ENCODE measurements around the gene VWF. TPM values are rescaled to one million over a fixed set of nuclear protein-coding genes. Genes with fewer than 3 reads are reported as not detected.

Gene VWF
- total and polyA plus RNA-seq, 12 donors: 104 to 480 (median 253) TPM

GRCh38 chr12:5997260-5997659 lies 127.2 kb downstream of the VWF start:
- Histone ChIP-seq H3K4me3 (no peak overlapping the region), H3K27ac (no peak overlapping the region), H3K9me3 (no peaks in the 10 kb centered on the region), H3K27me3 (peaks cover 0 to 19% (median 0%) of the 10 kb centered on the region in 7 donors), H3K36me3 (peaks cover 0 to 87% (median 6%) of the 10 kb centered on the region in 9 donors), H3K4me1 (peaks cover 0 to 5% (median 0%) of the 10 kb centered on the region in 9 donors)
- intact Hi-C loops (cut with DNase I): loop anchor here in 1 of 10 donors (10.0 kb wide), 1 partner anchor 48 kb away; no protein-coding TSS in a partner anchor
- no peak for DNase-seq
- TF ChIP-seq, protein P1, sequence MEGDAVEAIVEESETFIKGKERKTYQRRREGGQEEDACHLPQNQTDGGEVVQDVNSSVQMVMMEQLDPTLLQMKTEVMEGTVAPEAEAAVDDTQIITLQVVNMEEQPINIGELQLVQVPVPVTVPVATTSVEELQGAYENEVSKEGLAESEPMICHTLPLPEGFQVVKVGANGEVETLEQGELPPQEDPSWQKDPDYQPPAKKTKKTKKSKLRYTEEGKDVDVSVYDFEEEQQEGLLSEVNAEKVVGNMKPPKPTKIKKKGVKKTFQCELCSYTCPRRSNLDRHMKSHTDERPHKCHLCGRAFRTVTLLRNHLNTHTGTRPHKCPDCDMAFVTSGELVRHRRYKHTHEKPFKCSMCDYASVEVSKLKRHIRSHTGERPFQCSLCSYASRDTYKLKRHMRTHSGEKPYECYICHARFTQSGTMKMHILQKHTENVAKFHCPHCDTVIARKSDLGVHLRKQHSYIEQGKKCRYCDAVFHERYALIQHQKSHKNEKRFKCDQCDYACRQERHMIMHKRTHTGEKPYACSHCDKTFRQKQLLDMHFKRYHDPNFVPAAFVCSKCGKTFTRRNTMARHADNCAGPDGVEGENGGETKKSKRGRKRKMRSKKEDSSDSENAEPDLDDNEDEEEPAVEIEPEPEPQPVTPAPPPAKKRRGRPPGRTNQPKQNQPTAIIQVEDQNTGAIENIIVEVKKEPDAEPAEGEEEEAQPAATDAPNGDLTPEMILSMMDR (IDR thresholded peaks at IDR 0.05): no peak
- 97% methylated on average over 3 of the region's 3 CpGs for WGBS, 2 donors
- ATAC-seq: no peak

- Histone ChIP-seq H3K36me3 (peaks cover 0 to 87% (median 6%) of the 10 kb centered on the region in 9 donors), H3K27ac (no peak overlapping the region), H3K27me3 (peaks cover 0 to 19% (median 0%) of the 10 kb centered on the region in 7 donors), H3K4me3 (no peak overlapping the region), H3K4me1 (peaks cover 0 to 5% (median 0%) of the 10 kb centered on the region in 9 donors), H3K9me3 (no peaks in the 10 kb centered on the region)
- DNase-seq: no peak
- 82 to 83% methylated on average over 3 of the region's 3 CpGs for WGBS, 2 donors
- TF ChIP-seq, protein P1 (IDR thresholded peaks at IDR 0.05): no peak
- no peak for ATAC-seq
- intact Hi-C loops (cut with DNase I): loop anchor here in 1 of 10 donors (10.0 kb wide), 1 partner anchor 48 kb away; no protein-coding TSS in a partner anchor
Observed at GRCh38 chr12:5996459-5996858, 128.0 kb downstream of the VWF start.

- TF ChIP-seq, protein P1 (IDR thresholded peaks at IDR 0.05): no peak
- H3K4me1 ChIP-seq: peaks cover 0 to 9% (median 0%) of the 10 kb centered on the region in 9 donors
- H3K36me3 ChIP-seq: peaks cover 0 to 92% (median 12%) of the 10 kb centered on the region in 9 donors
- ATAC-seq (no peak), DNase-seq (no peak)
- 86 to 87% methylated on average over 3 of the region's 3 CpGs for WGBS, 2 donors
- H3K4me3 ChIP-seq: no peak overlapping the region
- intact Hi-C loops (cut with DNase I): loop anchor here (2.0 to 10.0 kb wide), 8 partner anchors 43 to 298 kb away; no protein-coding TSS in a partner anchor
- peaks cover 0 to 2% (median 0%) of the 10 kb centered on the region in 7 donors for H3K27me3 ChIP-seq
- no peak overlapping the region for H3K27ac ChIP-seq
- no peaks in the 10 kb centered on the region for H3K9me3 ChIP-seq
Observed at GRCh38 chr12:5989621-5990020, 134.8 kb downstream of the VWF start.

DNA sequence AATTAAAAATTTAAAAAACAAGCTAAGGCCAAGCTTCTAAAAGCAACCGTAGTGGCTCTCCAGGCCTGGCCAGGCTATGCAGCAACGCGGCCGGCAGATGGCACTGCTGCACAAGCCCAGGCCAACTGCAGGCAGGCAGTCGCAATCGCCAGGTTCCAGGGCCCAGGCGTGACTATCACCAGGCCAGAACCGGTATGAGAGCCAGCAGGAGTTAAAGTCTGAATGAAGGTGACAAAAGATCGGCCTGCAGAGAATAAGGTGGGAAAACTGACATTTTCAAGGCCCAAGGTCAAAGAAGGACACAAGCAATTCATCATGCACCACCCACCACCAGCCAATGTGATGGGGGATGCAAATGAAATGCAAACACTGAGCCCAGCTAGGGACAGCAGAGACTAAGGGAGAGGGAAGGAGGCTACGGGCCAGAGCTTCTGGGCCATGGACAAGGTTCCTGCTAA lies 135.8 kb downstream of the VWF start:
- TF ChIP-seq, protein P1 (IDR thresholded peaks at IDR 0.05): peak; percentile 87 to 97 (median 94)
- peaks cover 0 to 9% (median 0%) of the 10 kb centered on the region in 9 donors for H3K4me1 ChIP-seq
- H3K27me3 ChIP-seq: peaks cover 0 to 3% (median 0%) of the 10 kb centered on the region in 7 donors
- H3K27ac ChIP-seq: no peak overlapping the region
- WGBS, 2 donors: 4 to 7% methylated on average over 10 of the region's 10 CpGs
- peaks cover 0 to 92% (median 14%) of the 10 kb centered on the region in 9 donors for H3K36me3 ChIP-seq
- H3K9me3 ChIP-seq: no peaks in the 10 kb centered on the region
- peak; percentile 65 to 77 for DNase-seq
- ATAC-seq: peak; percentile 80 to 93 (median 90)
- intact Hi-C loops (cut with DNase I): loop anchor here (1.0 to 10.0 kb wide), 7 partner anchors 50 to 299 kb away; no protein-coding TSS in a partner anchor
- no peak overlapping the region for H3K4me3 ChIP-seq
